Duodenal mucosa (tissue), 2 donors: ENCODE data around the gene NPHS1.
A peak's percentile ranks its signal among the peaks of the same experiment; 100 is the strongest.
"Not testable (repeated sequence)": the region's sequence is repeated elsewhere in the genome, so short reads cannot be mapped to it uniquely, and the experiment has no call there.

ENCODE experiments used
- H3K27ac ChIP-seq: one replicate; pipeline ENCODE4 v1.7.0; 2013; ENCODE audit warnings: low read depth, low read length
- H3K27me3 ChIP-seq, 2 donors: one replicate each; pipeline ENCODE4 v1.7.0; 2013; ENCODE audit warnings: low read length in 2 of 2, control low read depth in 1 of 2; ENCODE audit not compliant: insufficient read depth in 2 of 2, control insufficient read depth in 1 of 2
- H3K36me3 ChIP-seq, 2 donors: one replicate each; pipeline ENCODE4 v1.7.0; 2013; ENCODE audit warnings: low read length in 2 of 2, control low read depth in 1 of 2; ENCODE audit not compliant: insufficient read depth in 2 of 2, control insufficient read depth in 1 of 2
- H3K4me1 ChIP-seq, 2 donors: one replicate each; pipeline ENCODE4 v1.7.0; 2013; ENCODE audit warnings: low read length in 2 of 2, control low read depth in 1 of 2; ENCODE audit not compliant: insufficient read depth in 2 of 2, control insufficient read depth in 1 of 2
- H3K4me3 ChIP-seq, 2 donors: one replicate each; pipeline ENCODE4 v1.7.0; 2013; ENCODE audit warnings: low read length in 2 of 2, low read depth in 1 of 2
- H3K9ac ChIP-seq, 2 donors: one replicate each; pipeline ENCODE4 v1.7.0; 2013; ENCODE audit warnings: low read length in 2 of 2, low read depth in 1 of 2
- H3K9me3 ChIP-seq, 2 donors: one replicate each; pipeline ENCODE4 v1.7.0; 2013; ENCODE audit warnings: low read length in 2 of 2, control low read depth in 1 of 2; ENCODE audit not compliant: control insufficient read depth in 1 of 2

The NPHS1 gene

GRCh38 chr19:35852029-35852780, at the start of gene NPHS1:
Gene NPHS1, minus strand, starts transcription at chr19:35852504. Its CDS starts 667 bp downstream, at chr19:35851837.
- Histone ChIP-seq H3K9me3 (no peaks in the 10 kb centered on the region), H3K4me1 (peaks cover 0 to 4% of the 10 kb centered on the region in 2 donors), H3K4me3 (no peak within 1 kb of the TSS), H3K9ac (no peak within 1 kb of the TSS), H3K27ac (no peak within 1 kb of the TSS), H3K27me3 (peaks cover 27 to 34% of the 10 kb centered on the region in 2 donors), H3K36me3 (no peaks in the 10 kb centered on the region)

DNA sequence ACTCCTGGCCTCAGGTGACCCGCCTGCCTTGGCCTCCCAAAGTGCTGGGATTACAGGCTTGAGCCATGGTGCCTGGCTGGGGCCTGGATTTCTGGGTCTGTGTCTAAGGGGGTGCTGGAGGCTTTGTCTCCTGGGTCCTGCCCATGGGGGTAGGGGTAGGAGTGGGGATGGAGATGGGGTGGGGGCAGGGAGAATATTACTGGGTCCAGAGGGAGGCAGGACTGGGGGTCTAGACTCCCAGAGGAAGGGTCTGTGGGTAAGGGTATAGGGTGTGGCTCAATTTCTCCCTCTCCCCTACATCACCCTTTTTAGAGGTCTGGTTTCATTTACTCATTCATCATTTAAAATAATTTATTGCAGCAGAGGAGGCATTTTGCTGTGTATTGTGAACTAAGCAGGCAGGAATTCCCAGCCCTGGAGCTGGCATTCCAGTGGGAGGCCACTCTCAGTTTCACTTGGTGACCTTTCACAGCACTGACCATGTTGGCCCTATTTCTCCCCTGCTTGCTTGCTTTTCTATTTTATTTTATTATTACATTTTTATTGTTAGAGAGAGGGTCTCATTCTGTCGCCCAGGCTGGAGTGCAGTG, 48.8 kb upstream of the NPHS1 start:
- Histone ChIP-seq H3K27ac (peak overlapping the region; percentile 20), H3K4me1 (peaks cover 0 to 26% of the 10 kb centered on the region in 2 donors)

DNA sequence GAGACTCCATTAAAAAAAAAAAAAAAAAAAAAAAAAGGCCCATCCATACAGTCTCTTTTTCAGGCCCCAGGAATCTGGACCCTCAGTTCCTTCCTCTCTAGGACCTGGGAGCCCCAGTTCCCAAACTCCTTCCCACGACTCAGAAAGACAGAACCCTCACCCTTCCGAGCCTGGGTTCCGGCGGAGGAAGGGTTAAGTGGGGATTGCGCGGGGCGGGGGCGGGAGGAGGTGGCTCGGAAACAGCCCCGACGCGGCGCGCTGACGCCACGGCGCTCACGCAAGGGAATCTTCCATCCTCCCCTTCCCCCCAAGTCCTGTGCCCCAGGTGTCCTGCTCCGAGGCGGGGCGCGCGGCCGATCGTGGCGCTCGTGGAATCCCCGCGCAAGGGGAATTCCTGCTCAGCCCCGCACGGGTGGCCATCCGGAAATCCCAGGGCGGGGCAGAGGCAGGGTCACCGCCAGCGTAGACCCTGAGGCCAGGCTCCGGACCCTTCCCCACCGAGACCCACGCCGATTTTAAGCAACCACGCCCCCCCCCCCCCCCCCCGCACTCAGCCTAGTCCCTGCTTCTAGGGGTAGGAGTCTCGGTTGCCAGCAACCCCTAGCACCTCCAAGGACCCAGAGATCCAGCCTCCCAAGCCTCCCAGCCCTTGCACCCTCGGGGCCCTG, 47.4 kb upstream of the NPHS1 start:
- Histone ChIP-seq H3K9ac (peak overlapping the region; percentile 58 to 78), H3K9me3 (no peaks in the 10 kb centered on the region), H3K27ac (peak overlapping the region; percentile 70), H3K4me3 (peak overlapping the region; percentile 82 to 86), H3K4me1 (peaks cover 0 to 26% of the 10 kb centered on the region in 2 donors), H3K27me3 (no peaks in the 10 kb centered on the region), H3K36me3 (peaks cover 0 to 15% of the 10 kb centered on the region in 2 donors)

More for the DNA sequence above, 48.8 kb upstream of the NPHS1 start:
- H3K27me3 ChIP-seq, result no peaks in the 10 kb centered on the region
- no peaks in the 10 kb centered on the region for H3K9me3 ChIP-seq
- H3K36me3 ChIP-seq, result peaks cover 0 to 8% of the 10 kb centered on the region in 2 donors
- no peak overlapping the region for H3K9ac ChIP-seq
- H3K4me3 ChIP-seq, result peak overlapping the region in 1 of 2 donors; percentile 82

DNA sequence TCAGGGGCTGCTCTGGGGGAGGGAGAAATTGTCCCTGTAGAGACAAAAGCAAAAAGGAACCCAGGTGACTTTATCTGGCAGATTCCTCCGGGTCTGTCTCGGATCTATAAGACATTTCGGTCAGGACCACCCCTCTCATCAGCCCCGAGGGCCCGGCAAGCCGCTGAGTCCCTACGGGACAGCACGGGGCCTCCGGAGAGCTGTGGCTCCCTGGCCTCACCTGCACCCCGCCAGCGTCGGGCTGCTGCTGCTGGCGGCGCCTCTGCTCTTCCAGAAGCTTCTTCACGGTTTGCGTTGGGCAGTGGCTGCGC, 46.1 kb upstream of the NPHS1 start:
- H3K4me1 ChIP-seq, result peaks cover 0 to 26% of the 10 kb centered on the region in 2 donors
- H3K36me3 ChIP-seq, result peaks cover 0 to 26% of the 10 kb centered on the region in 2 donors
- H3K4me3 ChIP-seq, result peak overlapping the region; percentile 82 to 86
- H3K27me3 ChIP-seq, result no peaks in the 10 kb centered on the region
- no peaks in the 10 kb centered on the region for H3K9me3 ChIP-seq
- no peak overlapping the region for H3K27ac ChIP-seq
- peak overlapping the region; percentile 58 to 78 for H3K9ac ChIP-seq

GRCh38 chr19:35897706-35898451, 45.6 kb upstream of the NPHS1 start:
- H3K4me3 ChIP-seq, result peak overlapping the region; percentile 82 to 86
- H3K4me1 ChIP-seq, result peaks cover 0 to 26% of the 10 kb centered on the region in 2 donors
- peak overlapping the region; percentile 58 to 78 for H3K9ac ChIP-seq
- no peak overlapping the region for H3K27ac ChIP-seq
- no peaks in the 10 kb centered on the region for H3K27me3 ChIP-seq
- H3K9me3 ChIP-seq, result no peaks in the 10 kb centered on the region
- H3K36me3 ChIP-seq, result peaks cover 0 to 31% of the 10 kb centered on the region in 2 donors

DNA sequence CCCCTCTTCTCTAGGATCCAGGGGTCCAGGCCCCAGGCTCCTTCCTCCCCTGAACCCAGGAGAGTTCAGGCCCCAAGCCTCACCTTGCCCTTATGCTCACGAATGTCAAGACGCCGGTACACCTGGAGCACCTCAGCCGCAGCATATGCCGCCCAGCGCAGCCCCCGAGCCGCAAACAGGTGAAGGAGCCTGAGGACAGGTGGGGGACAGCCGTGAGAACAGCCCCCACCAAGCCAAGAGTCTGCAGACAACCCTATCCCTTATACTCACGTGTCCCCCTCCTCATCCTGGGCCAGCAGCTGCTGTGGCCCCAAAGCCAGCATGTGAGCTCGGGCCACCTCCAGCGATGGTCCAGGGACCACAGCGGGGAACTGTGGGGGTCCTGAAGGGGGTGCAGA, 44.3 kb upstream of the NPHS1 start:
- Histone ChIP-seq H3K9ac (no peak overlapping the region), H3K36me3 (peaks cover 0 to 36% of the 10 kb centered on the region in 2 donors), H3K4me1 (peaks cover 0 to 22% of the 10 kb centered on the region in 2 donors), H3K4me3 (no peak overlapping the region), H3K9me3 (no peaks in the 10 kb centered on the region), H3K27ac (no peak overlapping the region), H3K27me3 (no peaks in the 10 kb centered on the region)

- Histone ChIP-seq H3K4me3 (no peak overlapping the region), H3K9ac (no peak overlapping the region), H3K36me3 (peaks cover 0 to 37% of the 10 kb centered on the region in 2 donors), H3K9me3 (no peaks in the 10 kb centered on the region), H3K4me1 (peaks cover 0 to 17% of the 10 kb centered on the region in 2 donors), H3K27ac (no peak overlapping the region), H3K27me3 (no peaks in the 10 kb centered on the region)
Observed at GRCh38 chr19:35895911-35896642, 43.8 kb upstream of the NPHS1 start.

DNA sequence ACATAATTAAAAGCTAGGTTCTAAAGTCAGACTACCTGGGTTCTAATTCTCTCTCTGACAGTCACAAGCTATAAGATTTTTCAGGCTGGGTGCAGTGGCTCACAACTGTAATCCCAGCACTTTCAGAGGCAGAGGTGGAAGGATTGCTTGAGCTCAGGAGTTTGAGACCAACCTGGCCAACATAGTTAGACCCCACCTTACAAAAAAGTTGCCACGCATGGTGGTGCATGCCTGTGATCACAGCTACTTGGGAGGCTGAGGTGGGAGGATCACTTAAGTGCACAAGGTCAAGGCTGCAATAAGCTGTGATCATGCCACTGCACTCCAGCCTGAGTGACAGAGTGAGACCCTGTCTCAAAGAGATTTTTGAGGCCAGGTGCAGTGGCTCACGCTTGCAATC, 42.0 kb upstream of the NPHS1 start:
- Histone ChIP-seq H3K27me3 (no peaks in the 10 kb centered on the region), H3K36me3 (peaks cover 5 to 54% of the 10 kb centered on the region in 2 donors), H3K9me3 (no peaks in the 10 kb centered on the region), H3K4me3 (no peak overlapping the region), H3K27ac (no peak overlapping the region), H3K9ac (no peak overlapping the region), H3K4me1 (peaks cover 0 to 12% of the 10 kb centered on the region in 2 donors)

DNA sequence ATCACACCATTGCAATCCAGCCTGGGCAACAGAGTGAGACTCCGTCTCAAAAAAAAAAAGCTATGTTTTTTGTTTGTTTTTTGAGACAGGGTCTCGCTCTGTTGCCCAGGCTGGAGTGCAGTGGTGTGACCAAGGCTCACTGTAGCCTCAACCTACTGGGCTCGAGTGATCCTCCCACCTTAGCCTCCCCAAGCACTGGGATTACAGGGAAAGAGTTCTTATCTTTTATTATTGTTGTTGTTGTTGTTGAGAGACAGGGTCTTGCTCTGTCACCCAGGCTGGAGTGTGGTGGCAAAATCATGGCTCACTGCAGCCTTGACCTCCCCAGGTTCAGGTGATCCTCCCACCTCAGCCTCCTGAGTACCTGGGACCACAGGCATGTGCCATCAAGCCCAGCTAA, 39.5 kb upstream of the NPHS1 start:
- peaks cover 14 to 68% of the 10 kb centered on the region in 2 donors for H3K36me3 ChIP-seq
- H3K9me3 ChIP-seq, result not testable (repeated sequence)

More for the DNA sequence above, 39.5 kb upstream of the NPHS1 start:
- not testable (repeated sequence) for H3K9ac ChIP-seq, H3K27ac ChIP-seq, H3K27me3 ChIP-seq, H3K4me1 ChIP-seq, H3K4me3 ChIP-seq
